ENCODE results near the gene AMHR2. TPM values are rescaled to one million over a fixed set of nuclear protein-coding genes. Genes with fewer than 3 reads are reported as not detected.
A peak's percentile ranks its signal among the peaks of the same experiment; 100 is the strongest.

AMHR2 gene
- total and polyA plus RNA-seq, 2 donors from 2014 or later, result not detected

GRCh38 chr12:53378724-53379388 is 44.8 kb upstream of the AMHR2 start:
- H3K9ac ChIP-seq (ENCODE audit: low read length in 3 of 3), result peak overlapping the region; percentile 54 to 96 (median 56)
- H3K27me3 ChIP-seq (ENCODE audit: control insufficient read depth, insufficient read depth, low read length), result no peaks in the 10 kb centered on the region
- TF ChIP-seq CTCF (IDR thresholded peaks at IDR 0.05; ENCODE audit: borderline replicate concordance, extremely low read depth, insufficient read depth), result no peak
- peak overlapping the region; percentile 65 to 83 (median 69) for H3K4me3 ChIP-seq (ENCODE audit: low read length in 3 of 3)
- FAIRE-seq, result no peak
- H3K36me3 ChIP-seq (ENCODE audit: control insufficient read depth in 2 of 3, insufficient read depth in 3 of 3, low read length in 3 of 3), result peaks cover 7 to 14% (median 11%) of the 10 kb centered on the region in 3 donors
- H3K27ac ChIP-seq (ENCODE audit: low read depth in 2 of 2, low read length in 2 of 2), result peak overlapping the region; percentile 96 to 98
- peaks cover 0 to 30% (median 30%) of the 10 kb centered on the region in 3 donors for H3K4me1 ChIP-seq (ENCODE audit: control insufficient read depth in 2 of 3, insufficient read depth in 2 of 3, low read depth in 1 of 3, low read length in 3 of 3)
- intact Hi-C loops (cut with DNase I), result no loop called here
- no peaks in the 10 kb centered on the region for H3K9me3 ChIP-seq (ENCODE audit: control insufficient read depth in 2 of 3, insufficient read depth in 1 of 3, low read length in 3 of 3)
- DNase-seq, result peak in 4 of 5 donors; percentile 7 to 57 (median 37)

GRCh38 chr12:53379389-53380103 is 44.1 kb upstream of the AMHR2 start:
- peaks cover 7 to 14% (median 11%) of the 10 kb centered on the region in 3 donors for H3K36me3 ChIP-seq (ENCODE audit: control insufficient read depth in 2 of 3, insufficient read depth in 3 of 3, low read length in 3 of 3)
- H3K4me3 ChIP-seq (ENCODE audit: low read length in 3 of 3), result peak overlapping the region; percentile 65 to 83 (median 69)
- H3K4me1 ChIP-seq (ENCODE audit: control insufficient read depth in 2 of 3, insufficient read depth in 2 of 3, low read depth in 1 of 3, low read length in 3 of 3), result peaks cover 0 to 34% (median 30%) of the 10 kb centered on the region in 3 donors
- no peak for TF ChIP-seq CTCF (IDR thresholded peaks at IDR 0.05; ENCODE audit: borderline replicate concordance, extremely low read depth, insufficient read depth)
- intact Hi-C loops (cut with DNase I), result no loop called here
- peak overlapping the region; percentile 98 for H3K27ac ChIP-seq (ENCODE audit: low read depth in 2 of 2, low read length in 2 of 2)
- DNase-seq (peak; percentile 99 to 100 (median 100)), FAIRE-seq (peak; percentile 99)
- no peaks in the 10 kb centered on the region for H3K9me3 ChIP-seq (ENCODE audit: control insufficient read depth in 2 of 3, insufficient read depth in 1 of 3, low read length in 3 of 3)
- H3K27me3 ChIP-seq (ENCODE audit: control insufficient read depth, insufficient read depth, low read length), result no peaks in the 10 kb centered on the region
- peak overlapping the region; percentile 54 to 96 (median 56) for H3K9ac ChIP-seq (ENCODE audit: low read length in 3 of 3)

DNA sequence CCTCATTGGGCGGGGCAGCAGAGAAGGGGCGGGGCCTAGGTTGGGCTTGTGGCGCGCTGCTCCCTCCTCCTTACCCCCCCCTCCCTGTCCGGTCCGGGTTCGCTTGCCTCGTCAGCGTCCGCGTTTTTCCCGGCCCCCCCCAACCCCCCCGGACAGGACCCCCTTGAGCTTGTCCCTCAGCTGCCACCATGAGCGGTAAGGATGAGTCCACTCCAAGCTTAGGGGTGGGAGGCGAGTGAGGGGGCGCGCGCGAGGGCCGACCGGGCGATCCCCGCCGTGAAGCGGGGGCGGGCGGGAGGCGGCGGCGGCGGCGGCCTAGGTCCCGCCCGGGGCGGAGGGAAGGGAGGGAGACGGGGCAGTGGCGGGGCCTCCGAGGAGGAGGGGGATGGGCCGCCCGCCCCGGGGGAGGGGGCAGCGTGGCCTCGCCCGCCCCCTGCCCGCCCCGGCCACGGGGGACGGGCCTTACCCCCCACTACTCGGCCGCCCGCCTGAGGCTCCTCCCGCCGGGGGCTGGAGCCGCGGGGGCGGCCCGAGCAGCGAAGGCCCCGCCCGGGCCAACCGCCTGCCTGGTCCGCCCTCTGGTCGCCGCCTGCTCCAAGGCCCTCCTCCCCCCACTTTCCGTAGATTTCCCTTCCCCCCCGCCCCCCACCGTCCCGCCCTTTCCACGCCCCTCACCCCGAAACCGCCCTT is 43.4 kb upstream of the AMHR2 start, which contains the start of gene SP1:
Gene SP1 (plus strand): TSS at position 73 of the 690 bp plus-strand sequence. CDS start 116 bp downstream, at position 189.
- FAIRE-seq, result no peak
- peaks cover 7 to 14% (median 11%) of the 10 kb centered on the region in 3 donors for H3K36me3 ChIP-seq (ENCODE audit: control insufficient read depth in 2 of 3, insufficient read depth in 3 of 3, low read length in 3 of 3)
- H3K4me1 ChIP-seq (ENCODE audit: control insufficient read depth in 2 of 3, insufficient read depth in 2 of 3, low read depth in 1 of 3, low read length in 3 of 3), result peaks cover 0 to 35% (median 32%) of the 10 kb centered on the region in 3 donors
- peak within 1 kb of the TSS; percentile 54 to 96 (median 56) for H3K9ac ChIP-seq (ENCODE audit: low read length in 3 of 3)
- H3K4me3 ChIP-seq (ENCODE audit: low read length in 3 of 3), result peak within 1 kb of the TSS; percentile 69 to 83 (median 75)
- DNase-seq, result peak; percentile 92 to 98 (median 96)
- H3K27ac ChIP-seq (ENCODE audit: low read depth in 2 of 2, low read length in 2 of 2), result peak within 1 kb of the TSS; percentile 98
- intact Hi-C loops (cut with DNase I), result no loop called here
- no peaks in the 10 kb centered on the region for H3K27me3 ChIP-seq (ENCODE audit: control insufficient read depth, insufficient read depth, low read length)
- TF ChIP-seq CTCF (IDR thresholded peaks at IDR 0.05; ENCODE audit: borderline replicate concordance, extremely low read depth, insufficient read depth), result no peak
- H3K9me3 ChIP-seq (ENCODE audit: control insufficient read depth in 2 of 3, insufficient read depth in 1 of 3, low read length in 3 of 3), result no peaks in the 10 kb centered on the region
